K562 (cell line): ENCODE measurements around the gene KRTAP3-3. TPM values are rescaled to one million over a fixed set of nuclear protein-coding genes. Genes with fewer than 3 reads are reported as not detected.

Experiments used
- ATAC-seq: fragments of 200-7000 bp; cut with Tn5 transposase; 3 replicates; pipeline ENCODE4 v1.9.1; 2020; ENCODE audit warnings: moderate library complexity
- BruUV-seq: library from RNA; stranded (reverse); fragments of 400-500 nt; replicated peaks from 2 replicates; lab custom pipeline; 2021; lab: Mats Ljungman, UMichigan
- CTCF ChIA-PET: fragments of 300-600 bp; formaldehyde crosslinking; extraction: SDS; loops from one replicate; lab custom pipeline; 2021; ENCODE audit warnings: low intra/inter-chr PET ratio; lab: Yijun Ruan, JAX
- POLR2A ChIA-PET: fragments of 300-600, 350-650 bp; sonication (Branson Sonifier 250); formaldehyde crosslinking; extraction: SDS; loops from one replicate; lab custom pipeline; 2021; ENCODE audit warnings: antibody characterized with exemption, inconsistent platforms; lab: Yijun Ruan, JAX
- DNase-seq, 4 experiments: peaks; one replicate each; pipeline versions ENCODE4 v3.0.0 to v3.0.0-alpha.2; 2011 to 2018; ENCODE audit warnings: low spot score in 3 of 4, mixed read lengths in 3 of 4; ENCODE audit errors: extremely low read depth in 1 of 4
- FAIRE-seq: peaks from 2 replicates; lab custom pipeline; 2011; peaks lifted over from hg19 to GRCh38; lab: Jason Lieb, UNC
- H2AFZ ChIP-seq: 2 replicates; pipeline ENCODE4 v1.6.0; 2011; ENCODE audit warnings: low read depth, low read length, control low read depth, inconsistent platforms
- H3K27ac ChIP-seq: fragments of 200-600 bp; 3 replicates; pipeline ENCODE4 v1.8.0; 2011; ENCODE audit warnings: low read depth, mild to moderate bottlenecking, control low read depth, inconsistent platforms, low read length, moderate library complexity, mixed read lengths; ENCODE audit errors: extremely low read depth
- H3K27me3 ChIP-seq, 2 experiments: fragments of 300-600 bp in 1 of 2; 2 replicates in 1 of 2; 3 replicates in 1 of 2; pipeline versions ENCODE4 v1.6.0 to v1.8.0; 2011; ENCODE audit warnings: inconsistent platforms in 2 of 2, low read length in 2 of 2, mild to moderate bottlenecking in 1 of 2, mixed read lengths in 1 of 2, moderate library complexity in 1 of 2; ENCODE audit not compliant: control insufficient read depth in 2 of 2, insufficient read depth in 2 of 2
- H3K36me3 ChIP-seq: fragments of 300-600 bp; 3 replicates; pipeline ENCODE4 v1.8.0; 2011; ENCODE audit warnings: mild to moderate bottlenecking, low read length, inconsistent platforms; ENCODE audit not compliant: control insufficient read depth, insufficient read depth
- H3K4me1 ChIP-seq, 2 experiments: fragments of 200-600 bp in 1 of 2; replicated peaks in 1 of 2; 2 replicates in 1 of 2; 3 replicates in 1 of 2; pipeline versions ENCODE4 v1.5.1 to v1.8.0; 2011; ENCODE audit warnings: inconsistent platforms in 2 of 2, low read length in 2 of 2, mild to moderate bottlenecking in 1 of 2, mixed read lengths in 1 of 2, moderate library complexity in 1 of 2; ENCODE audit not compliant: control insufficient read depth in 2 of 2, insufficient read depth in 2 of 2
- H3K4me2 ChIP-seq: 2 replicates; pipeline ENCODE4 v1.6.1; 2011; ENCODE audit warnings: low read length, control low read depth, inconsistent platforms, mixed read lengths; ENCODE audit not compliant: insufficient read depth
- H3K4me3 ChIP-seq: fragments of 200-600 bp; sonication (generic), shearing (Covaris generic); 2 replicates; pipeline ENCODE4 v1.5.1; 2016; ENCODE audit warnings: control low read depth, inconsistent platforms
- H3K79me2 ChIP-seq: fragments of 200-600 bp; 3 replicates; pipeline ENCODE4 v1.8.0; 2011; ENCODE audit warnings: low read length, inconsistent platforms; ENCODE audit not compliant: control insufficient read depth, insufficient read depth
- H3K9ac ChIP-seq, 2 experiments: 2 replicates each; pipeline versions ENCODE4 v1.6.0 to v1.6.1; 2011; ENCODE audit warnings: low read depth in 2 of 2, low read length in 2 of 2, control low read depth in 1 of 2, inconsistent platforms in 1 of 2, mild to moderate bottlenecking in 1 of 2, mixed read lengths in 1 of 2; ENCODE audit not compliant: insufficient read depth in 1 of 2
- H3K9me1 ChIP-seq: one replicate; pipeline ENCODE4 v1.6.0; 2011; ENCODE audit warnings: inconsistent platforms, mild to moderate bottlenecking, low read length, moderate library complexity; ENCODE audit not compliant: control insufficient read depth, insufficient read depth
- H3K9me3 ChIP-seq: replicated peaks from 2 replicates; pipeline ENCODE4 v1.5.1; 2011; ENCODE audit warnings: low read depth, low read length, inconsistent platforms; ENCODE audit not compliant: control insufficient read depth, insufficient read depth
- H4K20me1 ChIP-seq: replicated peaks from 2 replicates; pipeline ENCODE4 v1.6.1; 2011; ENCODE audit warnings: low read length, inconsistent platforms, mixed read lengths; ENCODE audit not compliant: control insufficient read depth, insufficient read depth
- BRF1 ChIP-seq: IDR thresholded peaks from 3 replicates; pipeline ENCODE4 v1.6.1; 2011; ENCODE audit warnings: borderline replicate concordance, mild to moderate bottlenecking; ENCODE audit not compliant: insufficient read length; ENCODE audit errors: extremely low read depth
- ESRRB ChIP-seq: fragments of 250-450 bp; sonication (Bioruptor Pico); IDR thresholded peaks from 2 replicates; pipeline ENCODE4 v1.5.0; 2020; ENCODE audit warnings: mild to moderate bottlenecking, moderate library complexity, borderline replicate concordance
- ETV6 ChIP-seq, 3 experiments: fragments of 150-350 bp in 1 of 3; sonication (generic) in 1 of 3; formaldehyde crosslinking in 1 of 3; IDR thresholded peaks; 2 replicates each; pipeline versions ENCODE4 v1.6.1 to v1.8.0; 2014 to 2022; ENCODE audit warnings: borderline replicate concordance in 2 of 3, low read depth in 2 of 3, antibody characterized with exemption in 1 of 3, low read length in 1 of 3, mild to moderate bottlenecking in 1 of 3, missing genetic modification reagents in 1 of 3
- FUS ChIP-seq: fragments of 200-400 bp; formaldehyde crosslinking; optimal IDR thresholded peaks from 2 replicates; pipeline ENCODE3; 2017; ENCODE audit warnings: low read depth, low read length
- KDM4B ChIP-seq, 2 experiments: fragments of 450-650 bp in 1 of 2; sonication (generic) in 1 of 2; IDR thresholded peaks; 2 replicates each; pipeline ENCODE4 v1.6.1; 2016 to 2017; ENCODE audit warnings: borderline replicate concordance in 2 of 2, antibody characterized with exemption in 1 of 2, low read depth in 1 of 2, mild to moderate bottlenecking in 1 of 2
- MIER1 ChIP-seq: fragments of 450-650 bp; IDR thresholded peaks from 2 replicates; pipeline ENCODE4 v1.6.1; 2016; ENCODE audit warnings: antibody characterized with exemption, mild to moderate bottlenecking, low read depth
- NFATC3 ChIP-seq: fragments of 450-650 bp; IDR thresholded peaks from 2 replicates; pipeline ENCODE4 v1.6.1; 2017; ENCODE audit warnings: mild to moderate bottlenecking
- NUFIP1 ChIP-seq: fragments of 450-650 bp; IDR thresholded peaks from 2 replicates; pipeline ENCODE4 v1.6.1; 2018; ENCODE audit not compliant: partially characterized antibody
- SFPQ ChIP-seq: fragments of 200-400 bp; formaldehyde crosslinking; IDR thresholded peaks from 2 replicates; pipeline ENCODE4 v1.6.1; 2017; ENCODE audit warnings: mild to moderate bottlenecking, low read depth, low read length, moderate library complexity
- ZKSCAN1 ChIP-seq: fragments of 150-350 bp; IDR thresholded peaks from 2 replicates; pipeline ENCODE4 v1.6.1; 2016; ENCODE audit warnings: low read depth, low read length
- ZNF408 ChIP-seq: fragments of 250-450 bp; sonication (Bioruptor Pico); IDR thresholded peaks from 2 replicates; pipeline ENCODE4 v1.4.0; 2020; ENCODE audit warnings: low read depth, mild to moderate bottlenecking, moderate library complexity
- WGBS: fragments of 100-300 bp; shearing (Covaris generic); methylation state at CpG from one replicate; pipeline ENCODE4 v1.1.6; 2016; ENCODE audit warnings: low coverage, mixed read lengths; ENCODE audit not compliant: insufficient coverage; ENCODE audit errors: missing lambda C conversion rate; 5-methylcytosine and 5-hydroxymethylcytosine counted together
- in situ Hi-C: fragments of 300-500 bp; cut with MboI; formaldehyde crosslinking; loops from 4 replicates; pipeline ENCODE4 v1.15.0; 2018; ENCODE audit warnings: inconsistent platforms, mixed read lengths
- intact Hi-C: fragments of 100-400 bp; cut with micrococcal nuclease; formaldehyde crosslinking; loops from 2 replicates; pipeline ENCODE4 v1.14.2; 2022
- polyA plus RNA-seq, 8 experiments: library from polyadenylated mRNA; depleted of rRNA in 4 of 8; stranded (reverse) in 5 of 8; unstranded in 3 of 8; fragments of >200 nt; fragmentation: Nextera tagmentation in 2 of 8; fragmentation: Illumina TruSeq in 1 of 8; extraction: Ambion mirVana in 2 of 8; extraction: Trizol in 1 of 8; gene quantifications; 2 replicates each; pipeline versions ENCODE4 v1.2.1 to v1.2.3, GENCODE V29; 2011 to 2014; ENCODE audit warnings: inconsistent platforms in 1 of 8, missing spikeins in 1 of 8
- total RNA-seq, 7 experiments: library from RNA; depleted of rRNA in 6 of 7; stranded (reverse); fragments of >200 nt in 6 of 7; fragmentation: Illumina TruSeq in 2 of 7; extraction: Trizol in 2 of 7; gene quantifications; 2 replicates each; pipeline versions ENCODE4 v1.2.1 to v1.2.3, GENCODE V29; 2011 to 2021; ENCODE audit warnings: low replicate concordance in 1 of 7
- TF ChIP-seq, protein P1 (sequence below): fragments of 450-650 bp; IDR thresholded peaks from 2 replicates; pipeline ENCODE4 v1.7.1; 2018; ENCODE audit warnings: mild to moderate bottlenecking, low read depth; ENCODE audit not compliant: partially characterized antibody
- TF ChIP-seq, protein P2 (sequence below): fragments of 250-450 bp; sonication (Bioruptor Pico); IDR thresholded peaks from 2 replicates; pipeline ENCODE4 v1.5.0; 2022; ENCODE audit warnings: mild to moderate bottlenecking

KRTAP3-3 gene
- total and polyA plus RNA-seq, 9 of the 15 experiments (the other 6 are each of a cell fraction or from before 2014, with no cell fraction given) = not detected

- POLR2A ChIA-PET = interaction anchor here (1.0 kb wide), 1 partner anchor 9 kb away, joined by 3 read pairs; no protein-coding TSS in a partner anchor
Observed at GRCh38 chr17:41019415-41019814, 25.5 kb upstream of the KRTAP3-3 start.

More at GRCh38 chr17:41019415-41019814, 25.5 kb upstream of the KRTAP3-3 start:
- no peak overlapping the region for H3K4me3 ChIP-seq
- intact Hi-C loops (no loop called here), in situ Hi-C loops (no loop called here)
- CTCF ChIA-PET = no interaction called here
- no peaks in the 10 kb centered on the region for H3K9me3 ChIP-seq
- no peak for DNase-seq
- no peak overlapping the region for H2AFZ ChIP-seq
- TF ChIP-seq MIER1 = no peak
- TF ChIP-seq, protein P1, sequence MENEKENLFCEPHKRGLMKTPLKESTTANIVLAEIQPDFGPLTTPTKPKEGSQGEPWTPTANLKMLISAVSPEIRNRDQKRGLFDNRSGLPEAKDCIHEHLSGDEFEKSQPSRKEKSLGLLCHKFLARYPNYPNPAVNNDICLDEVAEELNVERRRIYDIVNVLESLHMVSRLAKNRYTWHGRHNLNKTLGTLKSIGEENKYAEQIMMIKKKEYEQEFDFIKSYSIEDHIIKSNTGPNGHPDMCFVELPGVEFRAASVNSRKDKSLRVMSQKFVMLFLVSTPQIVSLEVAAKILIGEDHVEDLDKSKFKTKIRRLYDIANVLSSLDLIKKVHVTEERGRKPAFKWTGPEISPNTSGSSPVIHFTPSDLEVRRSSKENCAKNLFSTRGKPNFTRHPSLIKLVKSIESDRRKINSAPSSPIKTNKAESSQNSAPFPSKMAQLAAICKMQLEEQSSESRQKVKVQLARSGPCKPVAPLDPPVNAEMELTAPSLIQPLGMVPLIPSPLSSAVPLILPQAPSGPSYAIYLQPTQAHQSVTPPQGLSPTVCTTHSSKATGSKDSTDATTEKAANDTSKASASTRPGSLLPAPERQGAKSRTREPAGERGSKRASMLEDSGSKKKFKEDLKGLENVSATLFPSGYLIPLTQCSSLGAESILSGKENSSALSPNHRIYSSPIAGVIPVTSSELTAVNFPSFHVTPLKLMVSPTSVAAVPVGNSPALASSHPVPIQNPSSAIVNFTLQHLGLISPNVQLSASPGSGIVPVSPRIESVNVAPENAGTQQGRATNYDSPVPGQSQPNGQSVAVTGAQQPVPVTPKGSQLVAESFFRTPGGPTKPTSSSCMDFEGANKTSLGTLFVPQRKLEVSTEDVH = no peak
- TF ChIP-seq, protein P2, sequence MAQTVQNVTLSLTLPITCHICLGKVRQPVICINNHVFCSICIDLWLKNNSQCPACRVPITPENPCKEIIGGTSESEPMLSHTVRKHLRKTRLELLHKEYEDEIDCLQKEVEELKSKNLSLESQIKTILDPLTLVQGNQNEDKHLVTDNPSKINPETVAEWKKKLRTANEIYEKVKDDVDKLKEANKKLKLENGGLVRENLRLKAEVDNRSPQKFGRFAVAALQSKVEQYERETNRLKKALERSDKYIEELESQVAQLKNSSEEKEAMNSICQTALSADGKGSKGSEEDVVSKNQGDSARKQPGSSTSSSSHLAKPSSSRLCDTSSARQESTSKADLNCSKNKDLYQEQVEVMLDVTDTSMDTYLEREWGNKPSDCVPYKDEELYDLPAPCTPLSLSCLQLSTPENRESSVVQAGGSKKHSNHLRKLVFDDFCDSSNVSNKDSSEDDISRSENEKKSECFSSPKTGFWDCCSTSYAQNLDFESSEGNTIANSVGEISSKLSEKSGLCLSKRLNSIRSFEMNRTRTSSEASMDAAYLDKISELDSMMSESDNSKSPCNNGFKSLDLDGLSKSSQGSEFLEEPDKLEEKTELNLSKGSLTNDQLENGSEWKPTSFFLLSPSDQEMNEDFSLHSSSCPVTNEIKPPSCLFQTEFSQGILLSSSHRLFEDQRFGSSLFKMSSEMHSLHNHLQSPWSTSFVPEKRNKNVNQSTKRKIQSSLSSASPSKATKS = no peak
- no peak for TF ChIP-seq SFPQ
- no peak for TF ChIP-seq ESRRB (CRISPR knock-in tag)
- no peak for TF ChIP-seq NFATC3
- TF ChIP-seq ZKSCAN1 = no peak
- TF ChIP-seq KDM4B (IDR thresholded peaks at IDR 0.05; ENCODE audit: borderline replicate concordance in 2 of 2, low read depth in 1 of 2) = no peak
- no peak for TF ChIP-seq NUFIP1
- TF ChIP-seq BRF1 = no peak
- TF ChIP-seq ZNF408 (CRISPR knock-in tag) = no peak
- no peak for TF ChIP-seq FUS
- TF ChIP-seq ETV6 (IDR thresholded peaks at IDR 0.05; ENCODE audit: borderline replicate concordance in 1 of 2, low read depth in 2 of 2, low read length in 1 of 2) = no peak
- TF ChIP-seq ETV6 (CRISPR knock-in tag; IDR thresholded peaks at IDR 0.05; ENCODE audit: borderline replicate concordance) = no peak
- no peak overlapping the region for H3K4me2 ChIP-seq
- H3K4me1 ChIP-seq = no peaks in the 10 kb centered on the region
- BruUV-seq = no TSS peak
- H3K79me2 ChIP-seq = no peaks in the 10 kb centered on the region
- FAIRE-seq = no peak
- H3K9ac ChIP-seq = no peak overlapping the region
- no peaks in the 10 kb centered on the region for H3K9me1 ChIP-seq
- H3K27me3 ChIP-seq = 0 out of 5 replicates have a peak, but pooled peaks cover 0 to 3% of the 10 kb centered on the region in 2 experiments
- no peak for ATAC-seq
- 17% methylated on average over 3 of the region's 3 CpGs for WGBS
- H4K20me1 ChIP-seq = no peaks in the 10 kb centered on the region
- no peak overlapping the region for H3K27ac ChIP-seq
- no peaks in the 10 kb centered on the region for H3K36me3 ChIP-seq
